Glomerular endothelial cell (primary cell): ENCODE measurements around the gene SERPINB10. TPM values are rescaled to one million over a fixed set of nuclear protein-coding genes. Genes with fewer than 3 reads are reported as not detected.
A peak's percentile ranks its signal among the peaks of the same experiment; 100 is the strongest.
"Not testable (repeated sequence)": the region's sequence is repeated elsewhere in the genome, so short reads cannot be mapped to it uniquely, and the experiment has no call there.

Experiments
- DNase-seq: peaks from one replicate; pipeline ENCODE4 v3.0.0-alpha.2; 2011; ENCODE audit warnings: low read depth, low spot score; ENCODE audit errors: extremely low read depth
- total RNA-seq: library from RNA; depleted of rRNA; stranded (reverse); fragments of >200 nt; gene quantifications from 2 replicates; pipeline ENCODE4 v1.2.3, GENCODE V29; 2015

SERPINB10 gene
- total RNA-seq, 1 donor from 2014 or later: not detected

GRCh38 chr18:63890237-63890949 lies 17.4 kb upstream of the SERPINB10 start:
- no peak for DNase-seq

- no peak for DNase-seq
Measured at GRCh38 chr18:63890950-63891304, 16.8 kb upstream of the SERPINB10 start.

GRCh38 chr18:63892566-63892965 lies 15.2 kb upstream of the SERPINB10 start:
- no peak for DNase-seq

- no peak for DNase-seq
Measured at GRCh38 chr18:63894106-63894772, 13.5 kb upstream of the SERPINB10 start.

GRCh38 chr18:63895190-63895589 lies 12.6 kb upstream of the SERPINB10 start:
- DNase-seq: no peak

- DNase-seq: no peak
Measured at GRCh38 chr18:63897072-63897471, 10.7 kb upstream of the SERPINB10 start.

GRCh38 chr18:63899206-63899605 lies 8.6 kb upstream of the SERPINB10 start:
- no peak for DNase-seq

GRCh38 chr18:63903851-63904570 lies 3.7 kb upstream of the SERPINB10 start:
- DNase-seq: no peak

GRCh38 chr18:63904694-63905093 lies 3.1 kb upstream of the SERPINB10 start:
- no peak for DNase-seq

GRCh38 chr18:63905361-63905760 lies 2.4 kb upstream of the SERPINB10 start:
- DNase-seq: no peak

GRCh38 chr18:63906056-63906455 lies 1.7 kb upstream of the SERPINB10 start:
- DNase-seq: no peak

- DNase-seq: no peak
Measured at GRCh38 chr18:63908858-63909257, 1.1 kb downstream of the SERPINB10 start.

GRCh38 chr18:63909870-63910269 lies 2.1 kb downstream of the SERPINB10 start:
- no peak for DNase-seq

GRCh38 chr18:63917817-63918216 lies 10.1 kb downstream of the SERPINB10 start:
- no peak for DNase-seq

GRCh38 chr18:63922049-63922448 lies 14.3 kb downstream of the SERPINB10 start:
- DNase-seq: no peak

- DNase-seq: no peak
Measured at GRCh38 chr18:63924551-63924950, 16.8 kb downstream of the SERPINB10 start.

GRCh38 chr18:63928331-63928730 lies 20.6 kb downstream of the SERPINB10 start:
- no peak for DNase-seq

- not testable (repeated sequence) for DNase-seq
Measured at GRCh38 chr18:63929369-63929768, 21.6 kb downstream of the SERPINB10 start.

- DNase-seq: no peak
Measured at GRCh38 chr18:63930773-63931354, 23.1 kb downstream of the SERPINB10 start.

- DNase-seq: peak; percentile 18
Measured at GRCh38 chr18:63936156-63936931, 28.6 kb downstream of the SERPINB10 start.

- no peak for DNase-seq
Measured at GRCh38 chr18:63936932-63937393, 29.2 kb downstream of the SERPINB10 start.
